Measurements from ENCODE around the gene MAP3K7. TPM values are rescaled to one million over a fixed set of nuclear protein-coding genes. Genes with fewer than 3 reads are reported as not detected.

The MAP3K7 gene
- total and polyA plus RNA-seq, 2 of the 4 experiments (the other 2 are of a cell fraction), result 26.5 to 29.9 TPM

DNA sequence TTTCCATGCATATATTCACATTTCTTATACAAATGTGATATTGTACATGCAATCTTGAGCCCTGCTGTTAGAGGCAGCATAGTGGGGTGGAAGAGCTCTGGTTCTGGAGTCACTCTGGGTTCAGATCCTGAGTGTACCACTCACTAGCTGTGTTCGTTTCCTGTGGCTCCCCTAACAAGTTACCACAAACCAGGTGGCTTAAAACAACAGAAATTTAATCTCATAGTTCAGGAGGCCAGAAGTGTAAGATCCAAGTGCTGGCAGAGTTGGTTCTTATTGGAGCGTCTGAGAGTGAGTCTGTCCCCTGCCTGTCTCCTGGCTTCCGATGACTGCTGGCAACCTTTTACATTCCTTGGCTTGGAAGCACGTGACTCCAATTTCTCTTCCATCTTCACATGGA is 115.6 kb downstream of the MAP3K7 start:
- no peaks in the 10 kb centered on the region for H3K4me1 ChIP-seq (ENCODE audit: control insufficient read depth, insufficient read depth, low read length)
- no peak overlapping the region for H2AK9ac ChIP-seq (replicated peaks; ENCODE audit: low read depth, low read length, poor library complexity)
- DNase-seq, result no peak
- H3K4me3 ChIP-seq (ENCODE audit: insufficient read depth, low read depth, low read length), result no peak overlapping the region
- in situ Hi-C loops (cut with MboI; ENCODE audit: low sequenced_read_pairs) (no loop called here), dilution Hi-C loops (cut with HindIII; ENCODE audit: low sequenced_read_pairs, unreplicated experiment) (no loop called here), intact Hi-C loops (cut with micrococcal nuclease) (no loop called here)
- no peak overlapping the region for H4K5ac ChIP-seq (ENCODE audit: low read depth, low read length)
- no peaks in the 10 kb centered on the region for H3K79me1 ChIP-seq (ENCODE audit: low read depth in 1 of 2, low read length in 2 of 2)
- no peak overlapping the region for H2AK5ac ChIP-seq (ENCODE audit: low read depth, low read length)
- POLR2A ChIA-PET (ENCODE audit: unreplicated experiment), result no interaction called here
- no peaks in the 10 kb centered on the region for H3K9me1 ChIP-seq (ENCODE audit: insufficient read depth, low read length)
- TF ChIP-seq BHLHE40 (IDR thresholded peaks at IDR 0.05; ENCODE audit: low read depth, low read length), result no peak
- TF ChIP-seq MAFK (IDR thresholded peaks at IDR 0.05; ENCODE audit: low read depth, low read length), result no peak
- TF ChIP-seq RCOR1 (IDR thresholded peaks at IDR 0.05; ENCODE audit: insufficient replicate concordance, low read length), result no peak
- no peak for TF ChIP-seq CHD1 (IDR thresholded peaks at IDR 0.05; ENCODE audit: low read depth, low read length)
- no peak overlapping the region for H3K9ac ChIP-seq (ENCODE audit: low read depth, low read length)
- H3K27me3 ChIP-seq (ENCODE audit: control insufficient read depth, insufficient read depth, low read length), result peaks cover 15% of the 10 kb centered on the region
- H3K27ac ChIP-seq (ENCODE audit: insufficient read depth, low read length), result no peak overlapping the region
- CTCF ChIA-PET, result no interaction called here
- WGBS, 2 experiments (ENCODE audit: extremely low coverage in 2 of 2, insufficient read length in 1 of 2), result 62% methylated on average over 3 of the region's 4 CpGs; no CpG with 5 or more reads in 1 of the 2 experiments
- H3K9me3 ChIP-seq (ENCODE audit: control insufficient read depth, insufficient read depth, low read length), result no peaks in the 10 kb centered on the region
- H3K4me2 ChIP-seq (ENCODE audit: low read depth, low read length), result no peak overlapping the region
- H3K56ac ChIP-seq (ENCODE audit: extremely low read depth, insufficient read depth, low read length), result no peak overlapping the region
- no peak overlapping the region for H3K18ac ChIP-seq (ENCODE audit: low read depth, low read length)
- no peak overlapping the region for H2BK15ac ChIP-seq (ENCODE audit: low read depth, low read length)
- H2AFZ ChIP-seq (replicated peaks; ENCODE audit: low read length, poor library complexity), result no peak overlapping the region
- no peak overlapping the region for H2BK20ac ChIP-seq (ENCODE audit: low read depth, low read length)
- H2BK5ac ChIP-seq (ENCODE audit: low read depth, low read length, poor library complexity, severe bottlenecking), result no peak overlapping the region
- no peak overlapping the region for H4K91ac ChIP-seq (ENCODE audit: insufficient read depth, low read depth, low read length)
- no peak overlapping the region for H3K4ac ChIP-seq (ENCODE audit: low read depth, low read length)
- no peak for ATAC-seq (ENCODE audit: low read depth)
- no peaks in the 10 kb centered on the region for H4K20me1 ChIP-seq (ENCODE audit: insufficient read depth, low read length)
- H3K23ac ChIP-seq (ENCODE audit: low read depth, low read length), result no peak overlapping the region
- BruUV-seq (replicated peaks), result no TSS peak
- H3K14ac ChIP-seq (replicated peaks; ENCODE audit: low read depth, low read length), result no peak overlapping the region
- H3K36me3 ChIP-seq (ENCODE audit: control insufficient read depth, insufficient read depth, low read length), result no peaks in the 10 kb centered on the region
- H4K8ac ChIP-seq (ENCODE audit: low read depth in 2 of 2, low read length in 2 of 2), result no peak overlapping the region
- H2BK120ac ChIP-seq (ENCODE audit: low read depth, low read length), result no peak overlapping the region
